ENCODE results near the gene RHBDD3.

GRCh38 chr22:29269230-29269604 is 1.4 kb upstream of the RHBDD3 start:
- TF ChIP-seq TAF1 (IDR thresholded peaks at IDR 0.05; ENCODE audit: borderline replicate concordance, low read depth, low read length) (no peak), POLR2A (IDR thresholded peaks at IDR 0.05; ENCODE audit: low read depth, low read length) (no peak), POLR2AphosphoS5 (IDR thresholded peaks at IDR 0.05; ENCODE audit: low read depth, low read length) (no peak)
